ENCODE data around the gene PINLYP.

- TF ChIP-seq CSDC2 (CRISPR knock-in tag; IDR thresholded peaks at IDR 0.05) = no peak
- TF ChIP-seq POU6F1 (CRISPR knock-in tag; IDR thresholded peaks at IDR 0.05; ENCODE audit: borderline replicate concordance, low read depth) = no peak
- TF ChIP-seq BACH2 (CRISPR knock-in tag; IDR thresholded peaks at IDR 0.05; ENCODE audit: borderline replicate concordance) = no peak
- no peak for TF ChIP-seq SNAI2 (CRISPR knock-in tag; IDR thresholded peaks at IDR 0.05)
- TF ChIP-seq ZNF70 (CRISPR knock-in tag; IDR thresholded peaks at IDR 0.05) = no peak
- no peak for TF ChIP-seq TOX (CRISPR knock-in tag; IDR thresholded peaks at IDR 0.05; ENCODE audit: borderline replicate concordance)
- no peak for TF ChIP-seq RARB (CRISPR knock-in tag; IDR thresholded peaks at IDR 0.05)
- no peak for TF ChIP-seq OSR1 (CRISPR knock-in tag; IDR thresholded peaks at IDR 0.05)
- no peak for TF ChIP-seq ZFP30 (CRISPR knock-in tag; IDR thresholded peaks at IDR 0.05)
- no peak for TF ChIP-seq TSHZ2 (CRISPR knock-in tag; IDR thresholded peaks at IDR 0.05)
- no peak for TF ChIP-seq ZC3H10 (CRISPR knock-in tag; IDR thresholded peaks at IDR 0.05)
- no peak for TF ChIP-seq PATZ1 (CRISPR knock-in tag; IDR thresholded peaks at IDR 0.05; ENCODE audit: borderline replicate concordance)
Measured at GRCh38 chr19:43552616-43553015, 23.0 kb upstream of the PINLYP start.
